Neural cell (in vitro differentiated cells): Measurements from ENCODE around the gene GNPTG. TPM values are rescaled to one million over a fixed set of nuclear protein-coding genes. Genes with fewer than 3 reads are reported as not detected.

ENCODE experiments used
- H2AFZ ChIP-seq: fragments of 200-600, 300-800 bp; sonication (generic), shearing (Covaris generic); 2 replicates; pipeline ENCODE4 v1.6.0; 2014; ENCODE audit warnings: low read depth, mild to moderate bottlenecking, antibody characterized with exemption, low read length, moderate library complexity
- H3F3A ChIP-seq: fragments of 200-600 bp; shearing (Covaris generic); 2 replicates; pipeline ENCODE4 v1.6.1; 2016; ENCODE audit warnings: mild to moderate bottlenecking, moderate library complexity, mixed read lengths, antibody characterized with exemption, low read length; ENCODE audit not compliant: insufficient read depth, poor library complexity, severe bottlenecking
- H3K27ac ChIP-seq: fragments of 200-600, 300-800 bp; sonication (generic), shearing (Covaris generic); 2 replicates; pipeline ENCODE4 v1.5.1; 2014; ENCODE audit warnings: mild to moderate bottlenecking, low read length, moderate library complexity
- H3K27me3 ChIP-seq: fragments of 300-800, 200-600 bp; sonication (generic), shearing (Covaris generic); 2 replicates; pipeline ENCODE4 v1.6.0; 2014; ENCODE audit warnings: mild to moderate bottlenecking, low read depth, low read length, moderate library complexity; ENCODE audit not compliant: insufficient read depth
- H3K36me3 ChIP-seq: fragments of 300-800, 200-600 bp; sonication (generic), shearing (Covaris generic); 2 replicates; pipeline ENCODE4 v1.5.1; 2014; ENCODE audit warnings: mild to moderate bottlenecking, antibody characterized with exemption, low read length, moderate library complexity; ENCODE audit not compliant: insufficient read depth
- H3K4me2 ChIP-seq: fragments of 300-800, 200-600 bp; sonication (generic), shearing (Covaris generic); 2 replicates; pipeline ENCODE4 v1.6.0; 2014; ENCODE audit warnings: mild to moderate bottlenecking, low read length
- H3K4me3 ChIP-seq: fragments of 300-800, 200-600 bp; sonication (generic), shearing (Covaris generic); 2 replicates; pipeline ENCODE4 v1.5.1; 2014; ENCODE audit warnings: mild to moderate bottlenecking, low read length, moderate library complexity
- H3K79me2 ChIP-seq: fragments of 200-600 bp; shearing (Covaris generic); replicated peaks from 2 replicates; pipeline ENCODE4 v1.6.0; 2014; ENCODE audit warnings: mild to moderate bottlenecking, low read length, moderate library complexity; ENCODE audit not compliant: insufficient read depth
- H3K9ac ChIP-seq: fragments of 300-800, 200-600 bp; sonication (generic), shearing (Covaris generic); 2 replicates; pipeline ENCODE4 v1.6.1; 2016; ENCODE audit warnings: mild to moderate bottlenecking, low read length, mixed read lengths
- H3K9me2 ChIP-seq: fragments of 200-600 bp; shearing (Covaris generic); 2 replicates; pipeline ENCODE4 v1.6.1; 2016; ENCODE audit warnings: mild to moderate bottlenecking, low read length, mixed read lengths; ENCODE audit not compliant: insufficient read depth
- H3K9me3 ChIP-seq: fragments of 200-600, 300-800 bp; sonication (generic), shearing (Covaris generic); 2 replicates; pipeline ENCODE4 v1.6.1; 2016; ENCODE audit warnings: mild to moderate bottlenecking, mixed run types, low read length, moderate library complexity, mixed read lengths
- H4K20me1 ChIP-seq: fragments of 200-600 bp; shearing (Covaris generic); 2 replicates; pipeline ENCODE4 v1.6.1; 2016; ENCODE audit warnings: mild to moderate bottlenecking, mixed run types; ENCODE audit not compliant: insufficient read depth
- EP300 ChIP-seq: fragments of 450-650 bp; conservative IDR thresholded peaks from 2 replicates; pipeline ENCODE4 v1.6.1; 2014; ENCODE audit warnings: antibody characterized with exemption, mild to moderate bottlenecking, moderate library complexity; ENCODE audit not compliant: poor library complexity, severe bottlenecking
- EZH2 ChIP-seq: fragments of 200-600, 300-800 bp; shearing (Covaris generic), sonication (generic); IDR thresholded peaks from 2 replicates; pipeline ENCODE4 v1.6.1; 2014; ENCODE audit warnings: antibody characterized with exemption, low read length, borderline replicate concordance, mild to moderate bottlenecking; ENCODE audit not compliant: insufficient read depth, poor library complexity, severe bottlenecking
- MXI1 ChIP-seq: fragments of 450-650 bp; conservative IDR thresholded peaks from 2 replicates; pipeline ENCODE4 v1.6.1; 2014; ENCODE audit warnings: antibody characterized with exemption, mild to moderate bottlenecking; ENCODE audit not compliant: poor library complexity, severe bottlenecking
- POLR2AphosphoS5 ChIP-seq: IDR thresholded peaks from 2 replicates; pipeline ENCODE4 v1.6.1; 2012
- RAD21 ChIP-seq: fragments of 450-650 bp; conservative IDR thresholded peaks from 2 replicates; pipeline ENCODE4 v1.6.1; 2014; ENCODE audit warnings: antibody characterized with exemption, mild to moderate bottlenecking, moderate library complexity
- SMC3 ChIP-seq: fragments of 450-650 bp; conservative IDR thresholded peaks from 2 replicates; pipeline ENCODE4 v1.6.1; 2014; ENCODE audit warnings: antibody characterized with exemption, mild to moderate bottlenecking, moderate library complexity; ENCODE audit not compliant: poor library complexity
- TAF1 ChIP-seq: IDR thresholded peaks from 2 replicates; pipeline ENCODE4 v1.6.1; 2012; ENCODE audit warnings: low read depth
- polyA plus RNA-seq: library from polyadenylated mRNA; depleted of rRNA; stranded (reverse); fragments of >200 nt; gene quantifications from 2 replicates; pipeline ENCODE4 v1.2.3, GENCODE V29; 2014
- TF ChIP-seq, protein P1 (sequence below): fragments of 450-650 bp; IDR thresholded peaks from 2 replicates; pipeline ENCODE4 v1.5.1; 2014; ENCODE audit warnings: antibody characterized with exemption, mild to moderate bottlenecking, moderate library complexity; ENCODE audit not compliant: poor library complexity, severe bottlenecking
- TF ChIP-seq, protein P2 (sequence below): IDR thresholded peaks from 2 replicates; pipeline ENCODE4 v1.6.1; 2012; ENCODE audit warnings: borderline replicate concordance

Gene GNPTG
- polyA plus RNA-seq, 1 donor from 2014 or later, result 90.5 TPM

DNA sequence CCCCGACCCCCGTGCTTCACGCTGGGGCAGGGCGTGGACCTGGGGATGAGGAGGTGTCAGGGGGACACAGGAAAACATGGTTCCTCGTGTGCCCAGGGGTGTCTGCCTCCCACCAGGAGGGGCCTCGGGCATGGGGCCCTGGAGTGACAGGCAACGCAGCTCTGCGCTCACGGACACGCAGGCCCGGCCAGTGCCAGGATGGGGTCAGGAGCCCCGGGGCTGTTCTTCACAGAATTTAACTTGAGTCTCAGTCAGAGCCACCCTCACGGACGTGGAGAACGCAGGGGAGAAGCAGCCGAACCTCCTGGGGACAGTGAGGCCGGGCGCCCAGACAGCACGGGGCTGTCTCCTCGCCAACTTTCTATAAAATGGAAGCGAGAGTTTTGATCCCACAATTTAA, 46.0 kb downstream of the GNPTG start:
- no peaks in the 10 kb centered on the region for H3K36me3 ChIP-seq
- H3K9me2 ChIP-seq, result no peaks in the 10 kb centered on the region
- TF ChIP-seq SMC3, result no peak
- no peak for TF ChIP-seq EP300
- TF ChIP-seq MXI1, result no peak
- TF ChIP-seq TAF1, result no peak
- no peak for TF ChIP-seq EZH2
- TF ChIP-seq, protein P1, sequence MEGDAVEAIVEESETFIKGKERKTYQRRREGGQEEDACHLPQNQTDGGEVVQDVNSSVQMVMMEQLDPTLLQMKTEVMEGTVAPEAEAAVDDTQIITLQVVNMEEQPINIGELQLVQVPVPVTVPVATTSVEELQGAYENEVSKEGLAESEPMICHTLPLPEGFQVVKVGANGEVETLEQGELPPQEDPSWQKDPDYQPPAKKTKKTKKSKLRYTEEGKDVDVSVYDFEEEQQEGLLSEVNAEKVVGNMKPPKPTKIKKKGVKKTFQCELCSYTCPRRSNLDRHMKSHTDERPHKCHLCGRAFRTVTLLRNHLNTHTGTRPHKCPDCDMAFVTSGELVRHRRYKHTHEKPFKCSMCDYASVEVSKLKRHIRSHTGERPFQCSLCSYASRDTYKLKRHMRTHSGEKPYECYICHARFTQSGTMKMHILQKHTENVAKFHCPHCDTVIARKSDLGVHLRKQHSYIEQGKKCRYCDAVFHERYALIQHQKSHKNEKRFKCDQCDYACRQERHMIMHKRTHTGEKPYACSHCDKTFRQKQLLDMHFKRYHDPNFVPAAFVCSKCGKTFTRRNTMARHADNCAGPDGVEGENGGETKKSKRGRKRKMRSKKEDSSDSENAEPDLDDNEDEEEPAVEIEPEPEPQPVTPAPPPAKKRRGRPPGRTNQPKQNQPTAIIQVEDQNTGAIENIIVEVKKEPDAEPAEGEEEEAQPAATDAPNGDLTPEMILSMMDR, result no peak
- TF ChIP-seq, protein P2, sequence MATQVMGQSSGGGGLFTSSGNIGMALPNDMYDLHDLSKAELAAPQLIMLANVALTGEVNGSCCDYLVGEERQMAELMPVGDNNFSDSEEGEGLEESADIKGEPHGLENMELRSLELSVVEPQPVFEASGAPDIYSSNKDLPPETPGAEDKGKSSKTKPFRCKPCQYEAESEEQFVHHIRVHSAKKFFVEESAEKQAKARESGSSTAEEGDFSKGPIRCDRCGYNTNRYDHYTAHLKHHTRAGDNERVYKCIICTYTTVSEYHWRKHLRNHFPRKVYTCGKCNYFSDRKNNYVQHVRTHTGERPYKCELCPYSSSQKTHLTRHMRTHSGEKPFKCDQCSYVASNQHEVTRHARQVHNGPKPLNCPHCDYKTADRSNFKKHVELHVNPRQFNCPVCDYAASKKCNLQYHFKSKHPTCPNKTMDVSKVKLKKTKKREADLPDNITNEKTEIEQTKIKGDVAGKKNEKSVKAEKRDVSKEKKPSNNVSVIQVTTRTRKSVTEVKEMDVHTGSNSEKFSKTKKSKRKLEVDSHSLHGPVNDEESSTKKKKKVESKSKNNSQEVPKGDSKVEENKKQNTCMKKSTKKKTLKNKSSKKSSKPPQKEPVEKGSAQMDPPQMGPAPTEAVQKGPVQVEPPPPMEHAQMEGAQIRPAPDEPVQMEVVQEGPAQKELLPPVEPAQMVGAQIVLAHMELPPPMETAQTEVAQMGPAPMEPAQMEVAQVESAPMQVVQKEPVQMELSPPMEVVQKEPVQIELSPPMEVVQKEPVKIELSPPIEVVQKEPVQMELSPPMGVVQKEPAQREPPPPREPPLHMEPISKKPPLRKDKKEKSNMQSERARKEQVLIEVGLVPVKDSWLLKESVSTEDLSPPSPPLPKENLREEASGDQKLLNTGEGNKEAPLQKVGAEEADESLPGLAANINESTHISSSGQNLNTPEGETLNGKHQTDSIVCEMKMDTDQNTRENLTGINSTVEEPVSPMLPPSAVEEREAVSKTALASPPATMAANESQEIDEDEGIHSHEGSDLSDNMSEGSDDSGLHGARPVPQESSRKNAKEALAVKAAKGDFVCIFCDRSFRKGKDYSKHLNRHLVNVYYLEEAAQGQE, result no peak
- TF ChIP-seq POLR2AphosphoS5, result no peak
- no peak for TF ChIP-seq RAD21
- H3K9ac ChIP-seq, result no peak overlapping the region
- H4K20me1 ChIP-seq, result no peaks in the 10 kb centered on the region
- no peaks in the 10 kb centered on the region for H3K27me3 ChIP-seq
- no peaks in the 10 kb centered on the region for H3K79me2 ChIP-seq
- H3K4me3 ChIP-seq, result no peak overlapping the region
- H2AFZ ChIP-seq, result no peak overlapping the region
- no peaks in the 10 kb centered on the region for H3F3A ChIP-seq
- H3K27ac ChIP-seq, result no peak overlapping the region
- H3K9me3 ChIP-seq, result no peaks in the 10 kb centered on the region
- no peak overlapping the region for H3K4me2 ChIP-seq

DNA sequence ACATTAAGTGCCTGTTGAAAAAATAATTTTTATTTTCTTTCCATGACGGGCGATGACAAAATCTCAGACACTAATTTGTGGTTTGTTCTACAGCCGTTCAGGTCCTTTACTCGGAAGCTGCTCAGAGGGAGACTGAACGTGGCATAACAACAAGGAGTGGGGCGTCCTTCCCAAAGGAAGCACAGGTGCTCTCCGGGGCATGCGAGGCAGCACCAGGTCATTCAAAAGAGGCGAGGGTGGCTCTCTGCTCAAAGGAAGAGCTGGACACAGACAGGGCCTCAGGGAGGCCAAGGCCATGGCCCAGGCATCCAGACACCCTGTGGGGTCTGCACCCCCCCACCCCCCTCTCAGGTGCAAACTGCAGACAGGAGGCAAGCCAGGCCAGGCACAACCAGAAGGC, 46.6 kb downstream of the GNPTG start:
- Histone ChIP-seq H4K20me1 (no peaks in the 10 kb centered on the region), H3K4me2 (no peak overlapping the region), H3K79me2 (no peaks in the 10 kb centered on the region), H3K36me3 (no peaks in the 10 kb centered on the region), H3K9me2 (no peaks in the 10 kb centered on the region), H3K9me3 (no peaks in the 10 kb centered on the region), H2AFZ (no peak overlapping the region), H3K27ac (no peak overlapping the region), H3F3A (no peaks in the 10 kb centered on the region), H3K9ac (no peak overlapping the region), H3K4me3 (no peak overlapping the region), H3K27me3 (no peaks in the 10 kb centered on the region)
- TF ChIP-seq RAD21, result no peak
- TF ChIP-seq TAF1, result no peak
- TF ChIP-seq, protein P1, result no peak
- TF ChIP-seq SMC3, result no peak
- TF ChIP-seq EP300, result no peak
- TF ChIP-seq, protein P2, result no peak
- no peak for TF ChIP-seq POLR2AphosphoS5
- TF ChIP-seq EZH2, result no peak
- no peak for TF ChIP-seq MXI1
